ENCODE measurements around the gene CACNG3. TPM values are rescaled to one million over a fixed set of nuclear protein-coding genes. Genes with fewer than 3 reads are reported as not detected.

Gene CACNG3
- total RNA-seq, 4 donors from 2014 or later, result not detected

DNA sequence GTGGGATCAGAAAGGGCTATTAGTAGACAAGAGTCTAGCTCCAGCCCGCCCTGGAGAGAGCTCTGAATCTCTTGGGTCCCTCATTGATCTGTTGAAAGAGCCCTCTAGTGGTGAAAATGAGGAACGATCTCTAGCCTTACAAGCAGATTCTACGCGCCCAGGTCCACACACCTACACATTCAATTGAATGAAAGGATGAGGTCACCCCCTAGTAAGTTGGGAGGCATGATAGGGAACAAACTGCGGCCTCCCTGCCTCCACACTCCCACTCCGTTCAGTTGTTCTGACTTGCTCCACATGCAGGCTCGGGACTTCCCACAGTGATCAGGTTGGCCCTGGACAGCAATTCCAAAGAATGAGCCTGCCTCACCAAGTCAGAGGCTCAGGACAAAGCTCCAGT lies 2.9 kb upstream of the CACNG3 start:
- TF ChIP-seq CTCF (IDR thresholded peaks at IDR 0.05), result no peak
- ATAC-seq (ENCODE audit: low FRiP score), result no peak
- no peak for DNase-seq (ENCODE audit: low spot score)

DNA sequence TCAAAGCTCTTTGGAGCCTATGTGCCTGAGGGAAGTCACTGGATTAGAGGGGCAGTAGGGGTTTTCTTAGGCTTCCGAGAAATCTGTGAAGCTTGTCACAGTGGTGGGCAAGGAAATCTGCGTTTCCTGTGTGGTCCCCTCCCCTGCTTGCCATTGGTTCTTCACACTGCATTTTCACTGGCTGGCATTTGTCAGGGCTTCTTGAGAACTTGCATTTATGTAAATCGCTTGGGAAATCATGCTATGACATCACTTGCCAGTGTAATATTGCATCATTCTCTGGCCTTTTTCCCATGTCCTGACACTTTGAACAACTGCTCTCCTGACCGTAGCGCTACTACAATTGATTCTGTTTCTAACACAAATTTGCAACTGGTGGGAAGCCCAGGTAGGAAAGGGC lies 1.8 kb downstream of the CACNG3 start:
- no peak for TF ChIP-seq CTCF (IDR thresholded peaks at IDR 0.05)
- ATAC-seq (ENCODE audit: low FRiP score) (no peak), DNase-seq (ENCODE audit: low spot score) (no peak)

DNA sequence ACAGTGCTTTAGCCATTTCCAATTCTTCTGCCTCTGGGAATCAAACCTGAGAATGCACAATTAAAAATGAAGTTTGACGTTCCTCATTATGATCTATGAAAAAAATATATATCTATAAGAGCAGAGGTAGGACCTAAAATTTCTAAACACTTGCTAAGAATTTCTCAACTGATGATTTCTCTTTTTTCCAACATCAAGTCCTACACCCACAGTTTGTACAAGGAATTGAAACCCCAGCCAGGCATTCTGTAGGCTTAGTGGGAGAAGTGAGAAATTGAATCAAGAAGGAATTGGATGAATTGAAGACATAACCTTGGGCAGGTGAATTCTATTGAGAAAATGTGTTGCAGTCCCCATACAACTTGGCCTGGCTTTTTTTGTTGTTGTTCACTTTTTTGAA lies 2.7 kb downstream of the CACNG3 start:
- TF ChIP-seq CTCF (IDR thresholded peaks at IDR 0.05), result no peak
- no peak for ATAC-seq (ENCODE audit: low FRiP score)

GRCh38 chr16:24262816-24263215 lies 6.7 kb downstream of the CACNG3 start:
- no peak for TF ChIP-seq CTCF (IDR thresholded peaks at IDR 0.05)
- ATAC-seq (ENCODE audit: low FRiP score) (no peak), DNase-seq (ENCODE audit: low spot score) (no peak)

More for the DNA sequence above, 2.7 kb downstream of the CACNG3 start:
- no peak for DNase-seq (ENCODE audit: low spot score)

GRCh38 chr16:24270721-24271442 lies 14.7 kb downstream of the CACNG3 start:
- no peak for DNase-seq (ENCODE audit: low spot score)
- no peak for ATAC-seq (ENCODE audit: low FRiP score)
- TF ChIP-seq CTCF (IDR thresholded peaks at IDR 0.05), result no peak

DNA sequence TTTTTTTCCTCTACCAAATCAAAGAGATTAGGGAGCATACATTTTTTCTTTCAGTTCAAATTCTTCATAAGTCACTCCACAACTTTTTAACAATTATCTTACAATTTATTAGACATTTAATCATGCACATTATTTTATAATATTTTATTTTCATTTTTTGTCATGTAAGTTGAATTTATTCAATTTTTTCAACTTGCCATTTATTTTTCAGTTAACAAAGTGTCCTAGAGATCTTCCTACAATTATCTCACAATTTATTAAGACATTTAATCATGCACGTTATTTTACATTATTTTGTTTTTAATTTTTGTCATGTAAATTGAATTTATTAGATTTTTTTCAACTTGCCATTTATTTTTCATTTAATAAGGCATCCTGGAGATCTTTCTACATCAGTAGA lies 16.2 kb downstream of the CACNG3 start:
- ATAC-seq (ENCODE audit: low FRiP score) (no peak), DNase-seq (ENCODE audit: low spot score) (no peak)
- no peak for TF ChIP-seq CTCF (IDR thresholded peaks at IDR 0.05)

- TF ChIP-seq CTCF (IDR thresholded peaks at IDR 0.05), result no peak
- ATAC-seq (ENCODE audit: low FRiP score) (no peak), DNase-seq (ENCODE audit: low spot score) (no peak)
These were observed 17.5 kb downstream of the CACNG3 start for GRCh38 chr16:24273508-24274182.

Data from omental fat pad (tissue), 4 donors.